ENCODE measurements around the gene CALHM4.
"Not testable (repeated sequence)": the region's sequence is repeated elsewhere in the genome, so short reads cannot be mapped to it uniquely, and the experiment has no call there.

CALHM4 gene

DNA sequence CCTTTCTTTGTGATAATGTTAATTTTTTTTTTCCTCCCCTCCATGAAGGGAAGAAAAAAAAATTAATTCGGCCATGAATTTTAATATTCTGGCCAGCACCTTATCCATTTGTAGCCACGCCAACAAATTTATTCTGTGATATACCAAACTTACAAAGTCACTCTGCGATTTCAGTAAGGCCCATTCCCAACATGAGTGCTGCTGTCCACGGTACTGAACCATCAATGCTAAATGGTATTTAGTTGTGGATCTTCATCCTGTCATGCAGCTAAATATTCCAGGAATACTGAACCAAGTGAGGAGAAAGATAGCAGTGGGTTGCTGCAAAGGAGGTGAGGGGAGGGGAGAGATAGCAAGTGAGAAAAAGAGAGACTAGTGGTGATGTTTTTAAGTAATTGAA lies 43.3 kb downstream of the CALHM4 start:
- no peak overlapping the region for H3K27ac ChIP-seq (ENCODE audit: poor library complexity, severe bottlenecking)
- ATAC-seq (ENCODE audit: low read depth) (no peak), DNase-seq (ENCODE audit: low spot score) (no peak)
- H3K4me1 ChIP-seq (ENCODE audit: insufficient read depth, poor library complexity, severe bottlenecking) = no peaks in the 10 kb centered on the region
- no peak overlapping the region for H3K4me3 ChIP-seq (ENCODE audit: severe bottlenecking)
- no peaks in the 10 kb centered on the region for H3K9me3 ChIP-seq (ENCODE audit: severe bottlenecking)
- H3K36me3 ChIP-seq (ENCODE audit: low read depth) = peaks cover 32% of the 10 kb centered on the region
- TF ChIP-seq CTCF (IDR thresholded peaks at IDR 0.05; ENCODE audit: poor library complexity, severe bottlenecking) = no peak
- H3K27me3 ChIP-seq (ENCODE audit: insufficient read depth, poor library complexity, severe bottlenecking) = no peaks in the 10 kb centered on the region

- not testable (repeated sequence) for DNase-seq (ENCODE audit: low spot score); H3K4me1 ChIP-seq (ENCODE audit: insufficient read depth, poor library complexity, severe bottlenecking); H3K27me3 ChIP-seq (ENCODE audit: insufficient read depth, poor library complexity, severe bottlenecking); H3K36me3 ChIP-seq (ENCODE audit: low read depth); H3K4me3 ChIP-seq (ENCODE audit: severe bottlenecking); H3K27ac ChIP-seq (ENCODE audit: poor library complexity, severe bottlenecking); ATAC-seq (ENCODE audit: low read depth); H3K9me3 ChIP-seq (ENCODE audit: severe bottlenecking)
Observed at GRCh38 chr6:116603916-116604315, 50.4 kb downstream of the CALHM4 start.

GRCh38 chr6:116604868-116605267 lies 51.3 kb downstream of the CALHM4 start:
- not testable (repeated sequence) for H3K9me3 ChIP-seq (ENCODE audit: severe bottlenecking); H3K27ac ChIP-seq (ENCODE audit: poor library complexity, severe bottlenecking); H3K36me3 ChIP-seq (ENCODE audit: low read depth); H3K4me3 ChIP-seq (ENCODE audit: severe bottlenecking); H3K27me3 ChIP-seq (ENCODE audit: insufficient read depth, poor library complexity, severe bottlenecking); H3K4me1 ChIP-seq (ENCODE audit: insufficient read depth, poor library complexity, severe bottlenecking); ATAC-seq (ENCODE audit: low read depth); DNase-seq (ENCODE audit: low spot score)

- Histone ChIP-seq H3K9me3 (ENCODE audit: severe bottlenecking) (no peaks in the 10 kb centered on the region), H3K36me3 (ENCODE audit: low read depth) (no peaks in the 10 kb centered on the region), H3K27me3 (ENCODE audit: insufficient read depth, poor library complexity, severe bottlenecking) (no peaks in the 10 kb centered on the region), H3K27ac (ENCODE audit: poor library complexity, severe bottlenecking) (no peak overlapping the region), H3K4me1 (ENCODE audit: insufficient read depth, poor library complexity, severe bottlenecking) (no peaks in the 10 kb centered on the region), H3K4me3 (ENCODE audit: severe bottlenecking) (no peak overlapping the region)
- DNase-seq (ENCODE audit: low spot score) (no peak), ATAC-seq (ENCODE audit: low read depth) (no peak)
- no peak for TF ChIP-seq CTCF (IDR thresholded peaks at IDR 0.05; ENCODE audit: poor library complexity, severe bottlenecking)
Observed at GRCh38 chr6:116605935-116606334, 52.4 kb downstream of the CALHM4 start.

Data from RWPE2 (cell line).